Measurements from ENCODE around the gene ZBTB20. TPM values are rescaled to one million over a fixed set of nuclear protein-coding genes. Genes with fewer than 3 reads are reported as not detected.

ZBTB20 gene
- total RNA-seq, 1 experiment from 2014 or later = 3.7 TPM

GRCh38 chr3:114650808-114651207 lies 496.3 kb downstream of the ZBTB20 start:
- no peak for TF ChIP-seq EZH2phosphoT487 (IDR thresholded peaks at IDR 0.05; ENCODE audit: borderline replicate concordance, low read length)
- TF ChIP-seq CTCF (conservative IDR thresholded peaks at IDR 0.05; ENCODE audit: low read depth, low read length) = no peak
- TF ChIP-seq EZH2 (IDR thresholded peaks at IDR 0.05; ENCODE audit: low read length, unreplicated experiment) = no peak
- Histone ChIP-seq H3K4me2 (ENCODE audit: low read length) (no peak overlapping the region; the same call in 1 of the 2 replicates), H3K9ac (ENCODE audit: low read length) (no peak overlapping the region), H3K36me3 (ENCODE audit: low read depth, low read length) (no peaks in the 10 kb centered on the region), H3K4me3 (ENCODE audit: low read length) (no peak overlapping the region), H3F3A (ENCODE audit: low read length, unreplicated experiment) (no peaks in the 10 kb centered on the region), H3K4me1 (ENCODE audit: insufficient read depth, low read length) (peaks cover 16% of the 10 kb centered on the region; the same call in 1 of the 2 replicates), H3K79me2 (ENCODE audit: low read length) (no peaks in the 10 kb centered on the region), H3K9me3 (ENCODE audit: low read length) (no peaks in the 10 kb centered on the region), H3K27ac (ENCODE audit: low read length) (no peak overlapping the region), H3K9me2 (replicated peaks; ENCODE audit: low read length) (no peaks in the 10 kb centered on the region), H4K20me1 (ENCODE audit: low read length) (no peaks in the 10 kb centered on the region), H2AFZ (ENCODE audit: low read length) (no peak overlapping the region), H3K27me3 (ENCODE audit: low read length) (no peaks in the 10 kb centered on the region)
- ATAC-seq (peak; percentile 84), DNase-seq (peak; percentile 31)
- intact Hi-C loops (cut with micrococcal nuclease) = no loop called here
- BruUV-seq (replicated peaks) = no TSS peak
- CTCF ChIA-PET = interaction anchor here (0.6 kb wide), 1 partner anchor 16 kb away, joined by 3 read pairs; no protein-coding TSS in a partner anchor
- POLR2A ChIA-PET (ENCODE audit: unreplicated experiment) = interaction anchor here (0.6 kb wide), 1 partner anchor 37 kb away, joined by 3 read pairs; no protein-coding TSS in a partner anchor

- no peak overlapping the region for H2AFZ ChIP-seq (ENCODE audit: low read length)
- no peaks in the 10 kb centered on the region for H3K9me3 ChIP-seq (ENCODE audit: low read length)
- no peaks in the 10 kb centered on the region for H3K9me2 ChIP-seq (replicated peaks; ENCODE audit: low read length)
- H3F3A ChIP-seq (ENCODE audit: low read length, unreplicated experiment) = no peaks in the 10 kb centered on the region
- H3K79me2 ChIP-seq (ENCODE audit: low read length) = no peaks in the 10 kb centered on the region
- no peaks in the 10 kb centered on the region for H4K20me1 ChIP-seq (ENCODE audit: low read length)
- H3K36me3 ChIP-seq (ENCODE audit: low read depth, low read length) = no peaks in the 10 kb centered on the region
- DNase-seq (peak; percentile 56), ATAC-seq (peak; percentile 73)
- H3K4me2 ChIP-seq (ENCODE audit: low read length) = peak overlapping the region; percentile 40
- BruUV-seq (replicated peaks) = no TSS peak
- CTCF ChIA-PET = no interaction called here
- H3K27ac ChIP-seq (ENCODE audit: low read length) = no peak overlapping the region
- H3K4me3 ChIP-seq (ENCODE audit: low read length) = no peak overlapping the region
- intact Hi-C loops (cut with micrococcal nuclease) = no loop called here
- H3K9ac ChIP-seq (ENCODE audit: low read length) = no peak overlapping the region
- no peak for TF ChIP-seq EZH2 (IDR thresholded peaks at IDR 0.05; ENCODE audit: low read length, unreplicated experiment)
- TF ChIP-seq CTCF (conservative IDR thresholded peaks at IDR 0.05; ENCODE audit: low read depth, low read length) = no peak
- no peak for TF ChIP-seq EZH2phosphoT487 (IDR thresholded peaks at IDR 0.05; ENCODE audit: borderline replicate concordance, low read length)
- no peaks in the 10 kb centered on the region for H3K27me3 ChIP-seq (ENCODE audit: low read length)
- POLR2A ChIA-PET (ENCODE audit: unreplicated experiment) = no interaction called here
- peaks cover 16% of the 10 kb centered on the region; the same call in 1 of the 2 replicates for H3K4me1 ChIP-seq (ENCODE audit: insufficient read depth, low read length)
Measured at GRCh38 chr3:114649331-114649730, 497.8 kb downstream of the ZBTB20 start.

GRCh38 chr3:114646526-114646925 lies 500.6 kb downstream of the ZBTB20 start:
- Histone ChIP-seq H3F3A (ENCODE audit: low read length, unreplicated experiment) (no peaks in the 10 kb centered on the region), H3K4me1 (ENCODE audit: insufficient read depth, low read length) (peaks cover 16% of the 10 kb centered on the region; the same call in 1 of the 2 replicates), H3K9me3 (ENCODE audit: low read length) (no peaks in the 10 kb centered on the region), H3K79me2 (ENCODE audit: low read length) (no peaks in the 10 kb centered on the region), H3K27me3 (ENCODE audit: low read length) (no peaks in the 10 kb centered on the region), H3K27ac (ENCODE audit: low read length) (no peak overlapping the region), H3K9ac (ENCODE audit: low read length) (no peak overlapping the region), H3K4me3 (ENCODE audit: low read length) (no peak overlapping the region), H3K4me2 (ENCODE audit: low read length) (no peak overlapping the region), H3K36me3 (ENCODE audit: low read depth, low read length) (no peaks in the 10 kb centered on the region), H3K9me2 (replicated peaks; ENCODE audit: low read length) (no peaks in the 10 kb centered on the region), H4K20me1 (ENCODE audit: low read length) (no peaks in the 10 kb centered on the region), H2AFZ (ENCODE audit: low read length) (no peak overlapping the region)
- ATAC-seq (no peak), DNase-seq (no peak)
- no TSS peak for BruUV-seq (replicated peaks)
- intact Hi-C loops (cut with micrococcal nuclease) = no loop called here
- ChIA-PET POLR2A (ENCODE audit: unreplicated experiment) (no interaction called here), CTCF (no interaction called here)
- no peak for TF ChIP-seq CTCF (conservative IDR thresholded peaks at IDR 0.05; ENCODE audit: low read depth, low read length)
- no peak for TF ChIP-seq EZH2 (IDR thresholded peaks at IDR 0.05; ENCODE audit: low read length, unreplicated experiment)
- no peak for TF ChIP-seq EZH2phosphoT487 (IDR thresholded peaks at IDR 0.05; ENCODE audit: borderline replicate concordance, low read length)

Data from PC-3 (cell line).